Natural killer cell (primary cell): Measurements from ENCODE around the gene PRR35. TPM values are rescaled to one million over a fixed set of nuclear protein-coding genes. Genes with fewer than 3 reads are reported as not detected.
A peak's percentile ranks its signal among the peaks of the same experiment; 100 is the strongest.

Source experiments
- ATAC-seq, 3 donors: fragments of 150-1000 bp in 2 of 3; fragments of 200-7000 bp in 1 of 3; cut with Tn5 transposase; 1 replicate in 1 of 3; 2 replicates in 2 of 3; pipeline ENCODE4 v1.10.0; 2021; ENCODE audit warnings: mild to moderate bottlenecking in 2 of 3, moderate library complexity in 2 of 3
- DNase-seq, 2 donors: peaks; one replicate each; pipeline versions ENCODE4 v3.0.0 to v3.0.0-alpha.2; 2013 to 2021; ENCODE audit warnings: mixed read lengths in 1 of 2
- H3K27ac ChIP-seq: one replicate; pipeline ENCODE4 v1.5.1; 2013; ENCODE audit warnings: mild to moderate bottlenecking, low read length
- H3K27me3 ChIP-seq: one replicate; pipeline ENCODE4 v1.6.1; 2013; ENCODE audit warnings: low read length; ENCODE audit not compliant: control insufficient read depth, insufficient read depth
- H3K36me3 ChIP-seq: one replicate; pipeline ENCODE4 v1.6.1; 2013; ENCODE audit warnings: low read length; ENCODE audit not compliant: control insufficient read depth, insufficient read depth
- H3K4me1 ChIP-seq: one replicate; pipeline ENCODE4 v1.6.1; 2013; ENCODE audit warnings: low read length; ENCODE audit not compliant: control insufficient read depth, insufficient read depth
- H3K4me3 ChIP-seq: one replicate; pipeline ENCODE4 v1.5.1; 2013; ENCODE audit warnings: low read length
- H3K9me3 ChIP-seq: one replicate; pipeline ENCODE4 v1.6.1; 2013; ENCODE audit warnings: low read length; ENCODE audit not compliant: control insufficient read depth, insufficient read depth
- H3K27ac Mint-ChIP-seq, 2 donors: one replicate each; pipeline ENCODE4 v1.8.0; 2022; ENCODE audit warnings: mild to moderate bottlenecking in 2 of 2, mixed read lengths in 2 of 2, moderate library complexity in 1 of 2
- H3K27me3 Mint-ChIP-seq, 2 donors: one replicate each; pipeline ENCODE4 v1.8.0; 2022; ENCODE audit warnings: low read depth in 2 of 2, mixed read lengths in 2 of 2
- H3K36me3 Mint-ChIP-seq: one replicate; pipeline ENCODE4 v1.8.0; 2022; ENCODE audit warnings: mixed read lengths
- H3K4me1 Mint-ChIP-seq, 2 donors: one replicate each; pipeline ENCODE4 v1.8.0; 2022; ENCODE audit warnings: mixed read lengths in 2 of 2
- H3K4me3 Mint-ChIP-seq: one replicate; pipeline ENCODE4 v1.8.0; 2022; ENCODE audit warnings: mild to moderate bottlenecking, moderate library complexity, mixed read lengths
- H3K9me3 Mint-ChIP-seq, 2 donors: one replicate each; pipeline ENCODE4 v1.8.0; 2022; ENCODE audit warnings: mixed read lengths in 2 of 2
- CTCF ChIP-seq: fragments of 200-600 bp; IDR thresholded peaks from one replicate; pipeline ENCODE4 v1.8.0; 2022; ENCODE audit warnings: antibody characterized with exemption
- WGBS: methylation state at CpG from one replicate; pipeline ENCODE4 v1.1.7; 2013; ENCODE audit warnings: missing lambda C conversion rate; ENCODE audit not compliant: insufficient coverage; 5-methylcytosine and 5-hydroxymethylcytosine counted together
- intact Hi-C: fragments of 100-400 bp; cut with micrococcal nuclease; formaldehyde crosslinking; loops from one replicate; pipeline ENCODE4 v1.14.2; 2022
- total RNA-seq, 4 donors: library from RNA; stranded (reverse); fragments of 120-200 nt in 1 of 4; gene quantifications; one replicate each; pipeline versions ENCODE4 v1.2.3 to v1.2.4, GENCODE V29; 2013 to 2022

The PRR35 gene
- total RNA-seq, 3 donors from 2014 or later (not counting 1 experiment from before 2014, with no cell fraction given): 0.20 TPM; not detected in 2

DNA sequence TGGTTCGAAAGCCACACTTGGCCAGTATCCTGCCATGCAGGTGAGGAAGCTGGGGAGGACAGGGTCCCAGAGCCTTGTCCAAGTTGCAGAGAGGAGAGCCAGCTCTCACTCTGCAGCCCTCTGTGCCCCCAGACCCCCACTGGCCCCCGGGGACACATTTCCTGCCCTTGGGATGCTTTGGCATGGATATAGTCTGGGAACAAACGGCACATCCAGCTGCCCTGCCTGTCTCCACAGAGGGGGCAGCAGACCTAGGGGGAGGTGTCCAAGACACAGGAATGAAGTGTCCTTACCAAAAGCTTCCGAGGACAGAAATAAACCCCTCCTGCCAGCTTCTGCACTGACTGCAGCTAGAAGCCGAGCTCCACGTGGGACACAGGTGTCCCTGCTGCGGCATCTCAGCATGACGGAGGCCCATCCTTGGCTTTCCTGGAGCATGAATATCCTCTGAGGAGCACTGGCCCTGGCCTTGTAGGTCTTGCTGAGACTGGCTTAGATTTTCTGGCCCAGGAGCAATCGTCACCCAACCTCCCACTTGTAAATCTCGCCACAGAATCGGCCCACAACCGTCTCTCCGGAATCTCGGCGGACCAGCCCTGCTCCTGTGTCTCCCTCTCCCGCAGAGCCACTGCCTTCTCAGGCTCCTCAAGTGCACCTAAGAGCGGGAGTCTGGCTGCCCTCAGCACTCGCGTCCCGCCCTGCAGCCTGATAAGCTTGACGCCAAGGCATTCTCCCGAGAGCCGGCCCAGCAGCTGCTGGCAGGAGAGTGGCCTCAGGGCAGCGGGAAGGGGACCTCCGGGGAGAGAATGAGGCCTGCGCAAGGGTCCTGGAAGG, 33.8 kb upstream of the PRR35 start:
- DNase-seq (peak; percentile 38 to 53), ATAC-seq (no peak)
- H3K27ac ChIP-seq: peak overlapping the region; percentile 95
- H3K9me3 ChIP-seq: no peaks in the 10 kb centered on the region
- H3K27ac Mint-ChIP-seq: peak overlapping the region; percentile 77 to 86
- 14% methylated on average over 26 of the region's 26 CpGs for WGBS
- H3K9me3 Mint-ChIP-seq: no peaks in the 10 kb centered on the region
- H3K4me1 ChIP-seq: peaks cover 57% of the 10 kb centered on the region
- TF ChIP-seq CTCF: no peak
- H3K27me3 ChIP-seq: no peaks in the 10 kb centered on the region
- intact Hi-C loops: loop anchor here (1.0 to 2.0 kb wide), 2 partner anchors 63 to 134 kb away; no protein-coding TSS in a partner anchor
- peaks cover 24 to 38% of the 10 kb centered on the region in 2 donors for H3K4me1 Mint-ChIP-seq
- H3K27me3 Mint-ChIP-seq: no peaks in the 10 kb centered on the region
- no peaks in the 10 kb centered on the region for H3K36me3 ChIP-seq
- peak overlapping the region; percentile 44 for H3K4me3 ChIP-seq
- H3K36me3 Mint-ChIP-seq: no peaks in the 10 kb centered on the region
- peak overlapping the region; percentile 78 for H3K4me3 Mint-ChIP-seq

DNA sequence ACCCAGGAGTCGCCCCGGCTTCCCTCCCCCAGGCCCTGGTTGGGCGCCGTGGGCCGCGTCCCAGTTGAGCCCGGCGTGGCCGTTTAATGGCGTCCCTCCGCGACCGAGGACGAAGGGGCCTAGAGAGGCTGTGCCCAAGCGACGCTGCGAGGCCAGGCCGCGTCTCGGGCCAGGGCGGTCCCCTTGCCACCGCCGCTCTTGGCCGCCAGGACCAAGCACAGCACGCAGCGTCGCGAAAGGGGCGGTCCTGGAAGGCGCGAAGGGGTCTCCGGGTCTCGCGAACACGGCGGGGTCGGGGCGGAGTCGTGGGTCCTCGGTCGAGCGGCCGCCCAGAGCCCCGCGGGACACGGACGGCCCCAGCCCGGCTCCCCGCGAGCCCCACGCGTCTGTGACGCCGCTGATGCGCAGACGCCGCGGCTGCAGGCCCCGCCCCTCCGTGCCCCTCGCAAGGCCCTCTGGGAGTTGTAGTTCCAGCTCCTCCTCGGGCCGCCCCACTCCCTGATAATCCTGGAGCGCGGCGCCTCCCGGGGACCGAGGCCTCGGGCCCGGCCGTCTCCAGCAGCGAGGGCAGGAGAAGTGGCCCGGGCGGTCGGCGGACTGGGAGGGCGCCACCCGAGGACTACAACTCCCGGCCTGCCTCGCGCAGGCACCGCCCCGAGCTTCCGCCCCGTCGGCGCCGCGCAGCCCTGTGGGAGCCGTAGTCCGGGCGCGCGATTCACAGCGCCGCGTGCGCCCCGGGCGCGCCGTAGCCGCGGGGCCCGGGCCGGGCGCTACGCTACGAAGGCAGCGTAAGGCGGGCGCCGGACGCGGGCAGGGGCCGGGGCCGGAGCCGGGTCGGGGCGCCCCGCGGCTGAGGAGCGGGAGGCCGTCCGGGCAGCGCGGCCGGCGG, 32.9 kb upstream of the PRR35 start, which contains the start of gene CAPN15:
CAPN15 (plus strand) TSS at position 698 of the 889 bp plus-strand sequence. CDS start 19,127 bp downstream, outside the sequence.
- H3K36me3 Mint-ChIP-seq: no peaks in the 10 kb centered on the region
- Histone ChIP-seq H3K4me1 (peaks cover 66% of the 10 kb centered on the region), H3K27ac (peak within 1 kb of the TSS; percentile 95), H3K36me3 (no peaks in the 10 kb centered on the region), H3K4me3 (peak within 1 kb of the TSS; percentile 77), H3K27me3 (no peaks in the 10 kb centered on the region), H3K9me3 (no peaks in the 10 kb centered on the region)
- H3K27ac Mint-ChIP-seq: peak within 1 kb of the TSS; percentile 89 to 90
- H3K9me3 Mint-ChIP-seq: no peaks in the 10 kb centered on the region
- under 1% methylated on average over 129 of the region's 129 CpGs for WGBS
- peak; percentile 76 to 91 (median 81) for ATAC-seq
- intact Hi-C loops: loop anchor here (1.0 to 2.0 kb wide), 2 partner anchors 62 to 134 kb away; no protein-coding TSS in a partner anchor
- peak; percentile 86 to 94 for DNase-seq
- H3K27me3 Mint-ChIP-seq: no peaks in the 10 kb centered on the region
- peaks cover 24 to 38% of the 10 kb centered on the region in 2 donors for H3K4me1 Mint-ChIP-seq
- peak within 1 kb of the TSS; percentile 95 for H3K4me3 Mint-ChIP-seq
- no peak for TF ChIP-seq CTCF

GRCh38 chr16:528111-529011, 31.8 kb upstream of the PRR35 start:
- Histone ChIP-seq H3K27me3 (no peaks in the 10 kb centered on the region), H3K4me1 (peaks cover 75% of the 10 kb centered on the region), H3K36me3 (no peaks in the 10 kb centered on the region), H3K9me3 (no peaks in the 10 kb centered on the region), H3K27ac (peak overlapping the region; percentile 66), H3K4me3 (peak overlapping the region; percentile 77)
- Mint-ChIP-seq H3K9me3 (no peaks in the 10 kb centered on the region), H3K4me3 (peak overlapping the region; percentile 95), H3K27ac (peak overlapping the region; percentile 89 to 90), H3K27me3 (no peaks in the 10 kb centered on the region), H3K4me1 (peaks cover 24 to 38% of the 10 kb centered on the region in 2 donors), H3K36me3 (no peaks in the 10 kb centered on the region)
- intact Hi-C loops: no loop called here
- WGBS: under 1% methylated on average over 55 of the region's 55 CpGs
- ATAC-seq (peak in 2 of 3 donors; percentile 0 to 10), DNase-seq (peak; percentile 43 to 53)
- no peak for TF ChIP-seq CTCF
